WTC11 (cell line): ENCODE results near the gene CATSPERE. TPM values are rescaled to one million over a fixed set of nuclear protein-coding genes. Genes with fewer than 3 reads are reported as not detected.

ENCODE experiments used
- ATAC-seq: fragments of 200-7000 bp; cut with Tn5 transposase; 2 replicates; pipeline ENCODE4 v1.10.0; 2021; ENCODE audit warnings: mild to moderate bottlenecking, moderate library complexity
- CTCF ChIA-PET: fragments of 300-600 bp; sonication (Branson Sonifier 250); formaldehyde crosslinking; loops from one replicate; lab custom pipeline; 2021; ENCODE audit warnings: antibody characterized with exemption; lab: Charles Lee
- POLR2A ChIA-PET: fragments of 350-600 bp; sonication (Branson Sonifier 250); formaldehyde crosslinking; loops from one replicate; lab custom pipeline; 2021; ENCODE audit warnings: antibody characterized with exemption; lab: Charles Lee
- DNase-seq: peaks from one replicate; pipeline ENCODE4 v3.0.0; 2021; ENCODE audit warnings: low spot score
- H3K27ac Mint-ChIP-seq: 2 replicates; pipeline ENCODE4 v1.8.0; 2021; ENCODE audit warnings: mixed read lengths
- H3K27me3 Mint-ChIP-seq: 2 replicates; pipeline ENCODE4 v1.8.0; 2021; ENCODE audit warnings: low read depth, mild to moderate bottlenecking, moderate library complexity, mixed read lengths
- H3K36me3 Mint-ChIP-seq: 2 replicates; pipeline ENCODE4 v1.8.0; 2021; ENCODE audit warnings: mixed read lengths
- H3K4me1 Mint-ChIP-seq: 2 replicates; pipeline ENCODE4 v1.8.0; 2022; ENCODE audit warnings: mixed read lengths
- H3K4me3 Mint-ChIP-seq: 2 replicates; pipeline ENCODE4 v1.8.0; 2021; ENCODE audit warnings: mild to moderate bottlenecking, moderate library complexity, mixed read lengths
- H3K9me3 Mint-ChIP-seq: 2 replicates; pipeline ENCODE4 v1.8.0; 2021; ENCODE audit warnings: mixed read lengths
- ATF6 ChIP-seq: sonication (generic); formaldehyde crosslinking; IDR thresholded peaks from 2 replicates; pipeline ENCODE4 v1.8.1; 2023; ENCODE audit warnings: mild to moderate bottlenecking, missing genetic modification reagents
- FOXP1 ChIP-seq: sonication (generic); formaldehyde crosslinking; IDR thresholded peaks from 2 replicates; pipeline ENCODE4 v1.8.0; 2022; ENCODE audit warnings: missing genetic modification reagents, mild to moderate bottlenecking, moderate library complexity, borderline replicate concordance
- FOXP4 ChIP-seq: sonication (generic); formaldehyde crosslinking; IDR thresholded peaks from 2 replicates; pipeline ENCODE4 v1.8.0; 2022; ENCODE audit warnings: mild to moderate bottlenecking, missing genetic modification reagents
- GABPB1 ChIP-seq: sonication (generic); formaldehyde crosslinking; IDR thresholded peaks from 2 replicates; pipeline ENCODE4 v1.8.1; 2023; ENCODE audit warnings: mild to moderate bottlenecking, missing genetic modification reagents
- MLX ChIP-seq: sonication (generic); formaldehyde crosslinking; IDR thresholded peaks from 2 replicates; pipeline ENCODE4 v1.8.1; 2023; ENCODE audit warnings: mild to moderate bottlenecking, missing genetic modification reagents, moderate library complexity
- NR1H2 ChIP-seq: sonication (generic); formaldehyde crosslinking; IDR thresholded peaks from 2 replicates; pipeline ENCODE4 v1.9.0; 2021; ENCODE audit warnings: mild to moderate bottlenecking, moderate library complexity, missing genetic modification reagents
- NR3C1 ChIP-seq: sonication (generic); formaldehyde crosslinking; conservative IDR thresholded peaks from 2 replicates; pipeline ENCODE4 v1.8.1; 2023; ENCODE audit warnings: low read depth, mild to moderate bottlenecking, missing genetic modification reagents
- RELA ChIP-seq: sonication (generic); formaldehyde crosslinking; IDR thresholded peaks from 2 replicates; pipeline ENCODE4 v1.8.1; 2022; ENCODE audit warnings: missing genetic modification reagents, mild to moderate bottlenecking, borderline replicate concordance
- SMAD3 ChIP-seq: sonication (generic); formaldehyde crosslinking; IDR thresholded peaks from 2 replicates; pipeline ENCODE4 v1.8.0; 2022; ENCODE audit warnings: missing genetic modification reagents, mild to moderate bottlenecking, borderline replicate concordance
- STAT6 ChIP-seq: sonication (generic); formaldehyde crosslinking; conservative IDR thresholded peaks from 2 replicates; pipeline ENCODE4 v1.8.1; 2023; ENCODE audit warnings: mild to moderate bottlenecking, low read depth, missing genetic modification reagents, moderate library complexity
- TEAD1 ChIP-seq: sonication (generic); formaldehyde crosslinking; IDR thresholded peaks from 2 replicates; pipeline ENCODE4 v1.8.0; 2022; ENCODE audit warnings: mild to moderate bottlenecking, missing genetic modification reagents
- TP53 ChIP-seq: sonication (generic); formaldehyde crosslinking; IDR thresholded peaks from 2 replicates; pipeline ENCODE4 v1.8.1; 2023; ENCODE audit warnings: mild to moderate bottlenecking, missing genetic modification reagents
- ZNF121 ChIP-seq: sonication (generic); formaldehyde crosslinking; IDR thresholded peaks from 2 replicates; pipeline ENCODE4 v1.8.0; 2023; ENCODE audit warnings: missing genetic modification reagents
- ZNF423 ChIP-seq: fragments of 250-450 bp; sonication (Bioruptor Pico); IDR thresholded peaks from 2 replicates; pipeline ENCODE4 v2.1.2; 2022; ENCODE audit warnings: mild to moderate bottlenecking, moderate library complexity
- total RNA-seq: library from RNA; stranded (reverse); gene quantifications from 3 replicates; pipeline ENCODE4 v1.2.3, GENCODE V29; 2021
- TF ChIP-seq, protein P1 (sequence below): sonication (generic); formaldehyde crosslinking; IDR thresholded peaks from 2 replicates; pipeline ENCODE4 v1.8.0; 2022; ENCODE audit warnings: missing genetic modification reagents
- TF ChIP-seq, protein P2 (sequence below): sonication (generic); formaldehyde crosslinking; conservative IDR thresholded peaks from 2 replicates; pipeline ENCODE4 v1.8.1; 2022; ENCODE audit warnings: mild to moderate bottlenecking, missing genetic modification reagents
- TF ChIP-seq, protein P3 (sequence below): sonication (generic); formaldehyde crosslinking; IDR thresholded peaks from 2 replicates; pipeline ENCODE4 v1.8.1; 2022; ENCODE audit warnings: low read depth, missing genetic modification reagents, borderline replicate concordance

The CATSPERE gene
- total RNA-seq, 1 experiment from 2014 or later: 0.66 TPM

GRCh38 chr1:244626709-244627108 is 165.6 kb downstream of the CATSPERE start:
- ATAC-seq (no peak), DNase-seq (no peak)
- H3K36me3 Mint-ChIP-seq: no peaks in the 10 kb centered on the region
- ChIA-PET CTCF (no interaction called here), POLR2A (no interaction called here)
- peaks cover 8% of the 10 kb centered on the region for H3K9me3 Mint-ChIP-seq
- H3K27me3 Mint-ChIP-seq: no peaks in the 10 kb centered on the region
- TF ChIP-seq, protein P1, sequence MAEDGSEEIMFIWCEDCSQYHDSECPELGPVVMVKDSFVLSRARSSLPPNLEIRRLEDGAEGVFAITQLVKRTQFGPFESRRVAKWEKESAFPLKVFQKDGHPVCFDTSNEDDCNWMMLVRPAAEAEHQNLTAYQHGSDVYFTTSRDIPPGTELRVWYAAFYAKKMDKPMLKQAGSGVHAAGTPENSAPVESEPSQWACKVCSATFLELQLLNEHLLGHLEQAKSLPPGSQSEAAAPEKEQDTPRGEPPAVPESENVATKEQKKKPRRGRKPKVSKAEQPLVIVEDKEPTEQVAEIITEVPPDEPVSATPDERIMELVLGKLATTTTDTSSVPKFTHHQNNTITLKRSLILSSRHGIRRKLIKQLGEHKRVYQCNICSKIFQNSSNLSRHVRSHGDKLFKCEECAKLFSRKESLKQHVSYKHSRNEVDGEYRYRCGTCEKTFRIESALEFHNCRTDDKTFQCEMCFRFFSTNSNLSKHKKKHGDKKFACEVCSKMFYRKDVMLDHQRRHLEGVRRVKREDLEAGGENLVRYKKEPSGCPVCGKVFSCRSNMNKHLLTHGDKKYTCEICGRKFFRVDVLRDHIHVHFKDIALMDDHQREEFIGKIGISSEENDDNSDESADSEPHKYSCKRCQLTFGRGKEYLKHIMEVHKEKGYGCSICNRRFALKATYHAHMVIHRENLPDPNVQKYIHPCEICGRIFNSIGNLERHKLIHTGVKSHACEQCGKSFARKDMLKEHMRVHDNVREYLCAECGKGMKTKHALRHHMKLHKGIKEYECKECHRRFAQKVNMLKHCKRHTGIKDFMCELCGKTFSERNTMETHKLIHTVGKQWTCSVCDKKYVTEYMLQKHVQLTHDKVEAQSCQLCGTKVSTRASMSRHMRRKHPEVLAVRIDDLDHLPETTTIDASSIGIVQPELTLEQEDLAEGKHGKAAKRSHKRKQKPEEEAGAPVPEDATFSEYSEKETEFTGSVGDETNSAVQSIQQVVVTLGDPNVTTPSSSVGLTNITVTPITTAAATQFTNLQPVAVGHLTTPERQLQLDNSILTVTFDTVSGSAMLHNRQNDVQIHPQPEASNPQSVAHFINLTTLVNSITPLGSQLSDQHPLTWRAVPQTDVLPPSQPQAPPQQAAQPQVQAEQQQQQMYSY (CRISPR knock-in tag): no peak
- TF ChIP-seq FOXP1 (CRISPR knock-in tag) (no peak), TP53 (CRISPR knock-in tag) (no peak), NR3C1 (no peak), FOXP4 (CRISPR knock-in tag) (no peak), ZNF423 (CRISPR knock-in tag) (no peak), SMAD3 (CRISPR knock-in tag) (no peak), TEAD1 (CRISPR knock-in tag) (no peak), GABPB1 (no peak), STAT6 (CRISPR knock-in tag) (no peak), RELA (CRISPR knock-in tag) (no peak), ZNF121 (CRISPR knock-in tag) (no peak), NR1H2 (no peak), MLX (CRISPR knock-in tag) (no peak), ATF6 (CRISPR knock-in tag) (no peak)
- TF ChIP-seq, protein P2, sequence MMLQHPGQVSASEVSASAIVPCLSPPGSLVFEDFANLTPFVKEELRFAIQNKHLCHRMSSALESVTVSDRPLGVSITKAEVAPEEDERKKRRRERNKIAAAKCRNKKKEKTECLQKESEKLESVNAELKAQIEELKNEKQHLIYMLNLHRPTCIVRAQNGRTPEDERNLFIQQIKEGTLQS: no peak
- TF ChIP-seq, protein P3, sequence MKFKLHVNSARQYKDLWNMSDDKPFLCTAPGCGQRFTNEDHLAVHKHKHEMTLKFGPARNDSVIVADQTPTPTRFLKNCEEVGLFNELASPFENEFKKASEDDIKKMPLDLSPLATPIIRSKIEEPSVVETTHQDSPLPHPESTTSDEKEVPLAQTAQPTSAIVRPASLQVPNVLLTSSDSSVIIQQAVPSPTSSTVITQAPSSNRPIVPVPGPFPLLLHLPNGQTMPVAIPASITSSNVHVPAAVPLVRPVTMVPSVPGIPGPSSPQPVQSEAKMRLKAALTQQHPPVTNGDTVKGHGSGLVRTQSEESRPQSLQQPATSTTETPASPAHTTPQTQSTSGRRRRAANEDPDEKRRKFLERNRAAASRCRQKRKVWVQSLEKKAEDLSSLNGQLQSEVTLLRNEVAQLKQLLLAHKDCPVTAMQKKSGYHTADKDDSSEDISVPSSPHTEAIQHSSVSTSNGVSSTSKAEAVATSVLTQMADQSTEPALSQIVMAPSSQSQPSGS: no peak
- no peak overlapping the region for H3K27ac Mint-ChIP-seq
- H3K4me3 Mint-ChIP-seq: no peak overlapping the region
- H3K4me1 Mint-ChIP-seq: no peaks in the 10 kb centered on the region
